GM06990 (cell line): ENCODE measurements around the gene CDK7.

ENCODE experiments used
- DNase-seq: peaks from one replicate; pipeline ENCODE4 v3.0.0-alpha.2; 2011; ENCODE audit not compliant: insufficient read length; ENCODE audit errors: extremely low read depth
- H3K27me3 ChIP-seq: replicated peaks from 2 replicates; pipeline ENCODE4 v1.6.0; 2011; ENCODE audit warnings: low read length; ENCODE audit not compliant: control insufficient read depth, insufficient read depth
- H3K36me3 ChIP-seq: 2 replicates; pipeline ENCODE4 v1.5.1; 2011; ENCODE audit warnings: low read length; ENCODE audit not compliant: control insufficient read depth, insufficient read depth
- H3K4me3 ChIP-seq: replicated peaks from 2 replicates; pipeline ENCODE4 v1.5.1; 2011; ENCODE audit warnings: low read depth, mild to moderate bottlenecking, control low read depth, low read length
- TF ChIP-seq, protein P1 (sequence below): IDR thresholded peaks from 2 replicates; pipeline ENCODE4 v1.5.1; 2011; ENCODE audit warnings: low read length, control low read depth, mild to moderate bottlenecking, inconsistent platforms; ENCODE audit not compliant: insufficient read depth, poor library complexity, severe bottlenecking

Gene CDK7

DNA sequence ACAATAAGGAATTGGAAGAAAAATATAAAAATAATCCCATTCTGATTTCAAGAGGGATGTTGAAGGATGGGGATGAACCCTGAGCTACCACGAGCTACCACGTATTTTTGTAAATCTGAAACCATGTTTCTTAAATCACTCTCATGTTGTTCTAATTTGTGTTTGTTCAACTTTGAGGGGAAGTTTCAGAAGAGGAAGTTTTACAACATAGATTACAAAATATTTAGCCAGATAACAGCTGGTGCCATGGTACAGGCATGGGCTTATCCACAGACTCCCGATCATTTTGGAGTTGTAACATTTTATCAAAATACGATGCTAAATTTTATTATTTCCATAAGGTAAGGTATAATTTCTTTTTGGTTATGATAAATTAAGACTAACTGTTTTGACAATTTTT, 82.7 kb downstream of the CDK7 start:
- Histone ChIP-seq H3K4me3 (no peak overlapping the region), H3K27me3 (no peaks in the 10 kb centered on the region), H3K36me3 (peaks cover 2% of the 10 kb centered on the region; the same call in 1 of the 2 replicates)
- TF ChIP-seq, protein P1, sequence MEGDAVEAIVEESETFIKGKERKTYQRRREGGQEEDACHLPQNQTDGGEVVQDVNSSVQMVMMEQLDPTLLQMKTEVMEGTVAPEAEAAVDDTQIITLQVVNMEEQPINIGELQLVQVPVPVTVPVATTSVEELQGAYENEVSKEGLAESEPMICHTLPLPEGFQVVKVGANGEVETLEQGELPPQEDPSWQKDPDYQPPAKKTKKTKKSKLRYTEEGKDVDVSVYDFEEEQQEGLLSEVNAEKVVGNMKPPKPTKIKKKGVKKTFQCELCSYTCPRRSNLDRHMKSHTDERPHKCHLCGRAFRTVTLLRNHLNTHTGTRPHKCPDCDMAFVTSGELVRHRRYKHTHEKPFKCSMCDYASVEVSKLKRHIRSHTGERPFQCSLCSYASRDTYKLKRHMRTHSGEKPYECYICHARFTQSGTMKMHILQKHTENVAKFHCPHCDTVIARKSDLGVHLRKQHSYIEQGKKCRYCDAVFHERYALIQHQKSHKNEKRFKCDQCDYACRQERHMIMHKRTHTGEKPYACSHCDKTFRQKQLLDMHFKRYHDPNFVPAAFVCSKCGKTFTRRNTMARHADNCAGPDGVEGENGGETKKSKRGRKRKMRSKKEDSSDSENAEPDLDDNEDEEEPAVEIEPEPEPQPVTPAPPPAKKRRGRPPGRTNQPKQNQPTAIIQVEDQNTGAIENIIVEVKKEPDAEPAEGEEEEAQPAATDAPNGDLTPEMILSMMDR: no peak
- no peak for DNase-seq

DNA sequence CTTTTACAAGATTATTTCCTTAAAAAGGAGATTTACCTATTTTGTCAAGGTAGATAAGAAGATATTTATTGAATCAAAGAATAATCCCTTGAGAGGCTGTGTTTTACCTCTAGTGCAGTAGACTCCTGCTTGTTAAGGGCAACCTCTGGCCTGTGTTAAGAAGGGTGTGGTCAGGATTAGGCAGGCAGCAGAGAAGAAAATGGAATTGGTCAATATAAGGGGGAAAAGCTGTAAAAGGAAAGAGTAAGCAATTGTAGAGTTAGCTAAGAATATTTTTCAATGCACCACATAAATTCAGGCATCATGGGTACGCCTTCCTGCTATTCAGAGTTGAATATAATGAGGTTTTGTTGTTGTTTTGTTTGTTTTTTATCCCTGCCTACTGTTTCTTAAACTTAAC, 91.7 kb downstream of the CDK7 start:
- Histone ChIP-seq H3K36me3 (no peaks in the 10 kb centered on the region), H3K27me3 (no peaks in the 10 kb centered on the region), H3K4me3 (no peak overlapping the region)
- TF ChIP-seq, protein P1: no peak
- no peak for DNase-seq
